NT2/D1 (cell line): ENCODE results near the gene CD68.

ENCODE experiments used
- SUZ12 ChIP-seq: IDR thresholded peaks from 2 replicates; pipeline ENCODE4 v1.6.1; 2011; ENCODE audit not compliant: insufficient read length, insufficient read depth; ENCODE audit errors: extremely low read depth
- YY1 ChIP-seq: IDR thresholded peaks from 2 replicates; pipeline ENCODE4 v1.6.1; 2011; ENCODE audit not compliant: insufficient read length, insufficient read depth
- ZNF274 ChIP-seq: IDR thresholded peaks from 2 replicates; pipeline ENCODE4 v1.6.1; 2011; ENCODE audit warnings: mild to moderate bottlenecking, low read depth, low read length

GRCh38 chr17:7550344-7550743 lies 29.1 kb upstream of the CD68 start:
- TF ChIP-seq YY1 = no peak
- no peak for TF ChIP-seq ZNF274
- no peak for TF ChIP-seq SUZ12
